SU-DHL-6 (cell line): Measurements from ENCODE around the gene CACNA1C.

ENCODE experiments used
- H2AFZ ChIP-seq: fragments of 200-600 bp; sonication (generic); 2 replicates; pipeline ENCODE4 v1.6.1; 2014; ENCODE audit warnings: low read depth, mild to moderate bottlenecking, moderate library complexity, mixed read lengths, antibody characterized with exemption, low read length; ENCODE audit not compliant: severe bottlenecking
- H3F3A ChIP-seq: fragments of 200-600 bp; shearing (Covaris generic); 2 replicates; pipeline ENCODE4 v1.6.0; 2016; ENCODE audit warnings: antibody characterized with exemption, mild to moderate bottlenecking; ENCODE audit not compliant: insufficient read depth
- H3K27ac ChIP-seq: fragments of 200-600 bp; sonication (generic); 2 replicates; pipeline ENCODE4 v1.5.1; 2016; ENCODE audit warnings: low read depth, mild to moderate bottlenecking, low read length, moderate library complexity, mixed read lengths
- H3K27me3 ChIP-seq: fragments of 200-600 bp; sonication (generic), shearing (Covaris generic); 2 replicates; pipeline ENCODE4 v1.6.0; 2014; ENCODE audit warnings: mild to moderate bottlenecking, low read length
- H3K36me3 ChIP-seq: fragments of 200-600 bp; sonication (generic); 2 replicates; pipeline ENCODE4 v1.6.1; 2014; ENCODE audit warnings: mild to moderate bottlenecking, low read length, mixed read lengths
- H3K4me2 ChIP-seq: fragments of 300-600, 200-600 bp; shearing (Covaris generic), sonication (generic); 2 replicates; pipeline ENCODE4 v1.6.0; 2014; ENCODE audit warnings: low read length, low read depth, mild to moderate bottlenecking; ENCODE audit not compliant: poor library complexity, severe bottlenecking
- H3K4me3 ChIP-seq: fragments of 200-600 bp; sonication (generic); 2 replicates; pipeline ENCODE4 v1.5.1; 2014; ENCODE audit warnings: antibody characterized with exemption, low read length, mild to moderate bottlenecking, mixed read lengths; ENCODE audit not compliant: insufficient read depth, poor library complexity, severe bottlenecking
- H3K79me2 ChIP-seq: fragments of 200-600 bp; sonication (generic); 2 replicates; pipeline ENCODE4 v1.6.1; 2014; ENCODE audit warnings: mild to moderate bottlenecking, low read length, moderate library complexity; ENCODE audit not compliant: insufficient read depth
- H3K9ac ChIP-seq: fragments of 200-600 bp; sonication (generic); 2 replicates; pipeline ENCODE4 v1.7.0; 2014; ENCODE audit warnings: mild to moderate bottlenecking, low read length
- H3K9me2 ChIP-seq: fragments of 200-600 bp; sonication (generic); replicated peaks from 2 replicates; pipeline ENCODE4 v1.6.1; 2014; ENCODE audit warnings: low read length; ENCODE audit not compliant: insufficient read depth
- H3K9me3 ChIP-seq: fragments of 200-600 bp; sonication (generic); 2 replicates; pipeline ENCODE4 v1.6.1; 2014; ENCODE audit warnings: low read length, mixed read lengths; ENCODE audit not compliant: insufficient read depth
- H4K20me1 ChIP-seq: fragments of 200-600 bp; sonication (generic); 2 replicates; pipeline ENCODE4 v1.6.1; 2014; ENCODE audit warnings: low read depth, mild to moderate bottlenecking, antibody characterized with exemption, low read length, moderate library complexity, mixed read lengths
- EZH2phosphoT487 ChIP-seq: fragments of 200-600 bp; sonication (generic), shearing (Covaris generic); conservative IDR thresholded peaks from 2 replicates; pipeline ENCODE4 v1.6.1; 2018; ENCODE audit warnings: mild to moderate bottlenecking, antibody characterized with exemption, low read length, moderate library complexity, mixed read lengths
- TF ChIP-seq, protein P1 (sequence below): fragments of 200-600 bp; sonication (generic); IDR thresholded peaks from one replicate; pipeline ENCODE4 v1.5.1; 2017; ENCODE audit warnings: antibody characterized with exemption, mild to moderate bottlenecking, low read length, moderate library complexity; ENCODE audit not compliant: insufficient read depth, poor library complexity, severe bottlenecking

CACNA1C gene

DNA sequence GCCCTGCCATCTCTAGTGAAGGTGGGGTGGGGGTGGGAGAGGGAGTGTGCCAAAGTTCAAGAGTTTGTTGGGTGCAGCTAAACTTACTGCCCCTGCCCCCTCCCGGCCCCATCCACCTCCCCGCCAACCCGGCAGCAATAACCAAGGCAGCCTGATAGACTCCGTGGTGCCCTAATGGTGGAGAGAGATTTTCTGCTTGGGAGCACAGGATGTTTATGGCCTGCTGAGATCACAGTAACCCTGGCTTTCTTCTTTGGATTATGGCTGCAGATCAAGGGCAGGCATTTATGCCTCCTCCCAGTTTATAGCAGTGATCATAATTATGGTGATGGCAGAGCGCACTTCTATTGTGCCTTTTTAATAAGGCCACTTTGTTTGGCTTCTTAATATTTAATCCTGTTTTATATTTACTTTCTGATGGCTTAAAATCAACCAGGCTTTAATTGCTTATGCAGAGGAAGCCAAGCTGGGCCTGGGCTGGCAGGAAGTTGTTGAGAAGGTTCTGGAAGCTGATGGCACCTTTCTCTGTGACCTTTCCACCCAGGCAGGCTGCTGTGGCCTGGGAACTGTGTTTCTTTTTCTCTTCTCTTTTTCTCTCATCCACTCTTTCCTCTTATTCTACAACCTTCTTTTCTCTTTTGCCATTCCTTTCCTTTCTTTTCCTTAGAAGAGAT, 485.2 kb downstream of the CACNA1C start:
- H3K27me3 ChIP-seq: no peaks in the 10 kb centered on the region
- no peaks in the 10 kb centered on the region for H3F3A ChIP-seq
- H3K9me3 ChIP-seq: no peaks in the 10 kb centered on the region
- H3K4me3 ChIP-seq: no peak overlapping the region
- H3K79me2 ChIP-seq: no peaks in the 10 kb centered on the region
- H3K9ac ChIP-seq: no peak overlapping the region
- no peak for TF ChIP-seq EZH2phosphoT487
- TF ChIP-seq, protein P1, sequence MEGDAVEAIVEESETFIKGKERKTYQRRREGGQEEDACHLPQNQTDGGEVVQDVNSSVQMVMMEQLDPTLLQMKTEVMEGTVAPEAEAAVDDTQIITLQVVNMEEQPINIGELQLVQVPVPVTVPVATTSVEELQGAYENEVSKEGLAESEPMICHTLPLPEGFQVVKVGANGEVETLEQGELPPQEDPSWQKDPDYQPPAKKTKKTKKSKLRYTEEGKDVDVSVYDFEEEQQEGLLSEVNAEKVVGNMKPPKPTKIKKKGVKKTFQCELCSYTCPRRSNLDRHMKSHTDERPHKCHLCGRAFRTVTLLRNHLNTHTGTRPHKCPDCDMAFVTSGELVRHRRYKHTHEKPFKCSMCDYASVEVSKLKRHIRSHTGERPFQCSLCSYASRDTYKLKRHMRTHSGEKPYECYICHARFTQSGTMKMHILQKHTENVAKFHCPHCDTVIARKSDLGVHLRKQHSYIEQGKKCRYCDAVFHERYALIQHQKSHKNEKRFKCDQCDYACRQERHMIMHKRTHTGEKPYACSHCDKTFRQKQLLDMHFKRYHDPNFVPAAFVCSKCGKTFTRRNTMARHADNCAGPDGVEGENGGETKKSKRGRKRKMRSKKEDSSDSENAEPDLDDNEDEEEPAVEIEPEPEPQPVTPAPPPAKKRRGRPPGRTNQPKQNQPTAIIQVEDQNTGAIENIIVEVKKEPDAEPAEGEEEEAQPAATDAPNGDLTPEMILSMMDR: no peak
- no peaks in the 10 kb centered on the region for H3K9me2 ChIP-seq
- H3K36me3 ChIP-seq: no peaks in the 10 kb centered on the region
- no peaks in the 10 kb centered on the region for H4K20me1 ChIP-seq
- H3K4me2 ChIP-seq: no peak overlapping the region
- no peak overlapping the region for H2AFZ ChIP-seq
- H3K27ac ChIP-seq: no peak overlapping the region

DNA sequence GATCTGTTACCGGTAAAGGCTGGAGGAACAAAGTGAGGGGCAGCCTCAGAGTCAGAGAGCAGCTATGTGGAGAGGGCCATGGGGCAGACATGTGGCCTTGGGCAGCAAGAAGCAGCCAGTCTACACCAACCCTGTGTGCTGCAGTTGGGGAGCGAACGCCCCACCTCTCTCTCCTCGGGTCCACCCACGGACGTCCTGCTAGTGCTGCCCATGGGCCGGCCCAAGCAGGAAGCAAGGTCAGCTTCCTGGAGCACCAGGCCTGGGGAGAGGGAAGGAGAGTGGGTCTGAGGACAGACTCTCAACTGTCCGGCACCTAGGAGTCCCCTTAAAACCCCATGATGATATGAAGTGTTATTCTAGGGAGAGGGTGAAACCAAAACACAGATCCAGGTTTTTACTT, 487.2 kb downstream of the CACNA1C start:
- Histone ChIP-seq H2AFZ (no peak overlapping the region), H3K4me2 (no peak overlapping the region), H3K27ac (no peak overlapping the region), H3K36me3 (no peaks in the 10 kb centered on the region), H3K9me3 (no peaks in the 10 kb centered on the region), H3F3A (no peaks in the 10 kb centered on the region), H3K4me3 (no peak overlapping the region), H4K20me1 (no peaks in the 10 kb centered on the region), H3K9me2 (no peaks in the 10 kb centered on the region), H3K27me3 (no peaks in the 10 kb centered on the region), H3K79me2 (no peaks in the 10 kb centered on the region), H3K9ac (no peak overlapping the region)
- TF ChIP-seq, protein P1: no peak
- no peak for TF ChIP-seq EZH2phosphoT487

DNA sequence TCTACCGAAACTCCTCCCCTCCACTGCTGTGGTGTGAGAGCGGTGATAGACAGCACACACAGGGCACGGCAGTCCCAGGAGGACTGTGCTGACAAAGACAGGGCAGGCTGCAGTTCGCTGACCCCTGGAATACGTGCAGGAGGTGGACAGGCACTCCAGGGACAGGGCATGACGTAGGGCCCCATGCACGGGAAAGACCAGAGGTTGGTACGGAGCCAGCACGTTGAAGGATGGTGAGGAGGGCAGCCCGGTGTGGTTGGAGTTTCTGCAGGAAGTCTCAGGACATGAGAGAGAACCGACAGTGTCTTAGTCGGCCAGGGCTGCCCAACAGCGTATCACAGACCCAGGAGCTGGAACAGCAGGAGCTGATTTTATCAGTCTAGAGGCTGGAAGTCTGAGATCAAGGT, 487.8 kb downstream of the CACNA1C start:
- Histone ChIP-seq H3K79me2 (no peaks in the 10 kb centered on the region), H3K27ac (no peak overlapping the region), H2AFZ (no peak overlapping the region), H3K4me3 (no peak overlapping the region), H3K9me2 (no peaks in the 10 kb centered on the region), H3K36me3 (no peaks in the 10 kb centered on the region), H3K9me3 (no peaks in the 10 kb centered on the region), H3K9ac (no peak overlapping the region), H4K20me1 (no peaks in the 10 kb centered on the region), H3K4me2 (no peak overlapping the region), H3F3A (no peaks in the 10 kb centered on the region), H3K27me3 (no peaks in the 10 kb centered on the region)
- TF ChIP-seq, protein P1: no peak
- TF ChIP-seq EZH2phosphoT487: no peak
